ENCODE data around the gene MYH10.

MYH10 gene

DNA sequence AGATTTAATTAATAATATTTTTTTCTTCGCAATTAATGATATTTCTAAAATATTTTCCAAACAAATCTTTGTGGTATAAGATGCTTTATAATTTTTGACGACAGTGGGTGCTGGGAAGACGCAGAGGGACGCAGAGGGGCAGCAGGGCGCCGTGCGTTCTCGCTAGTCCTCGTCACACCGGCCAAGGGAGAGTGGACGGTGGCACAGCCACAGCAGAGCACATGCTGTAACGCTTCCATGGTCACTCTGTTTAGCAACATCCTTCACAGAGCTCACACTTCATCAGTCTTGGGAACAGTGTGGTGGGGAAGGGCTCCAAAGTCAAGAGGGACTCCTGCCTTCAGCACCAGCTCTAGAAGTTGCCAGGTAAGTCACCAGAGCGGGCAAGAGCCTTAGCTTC lies 134.4 kb downstream of the MYH10 start:
- H3K36me3 ChIP-seq (ENCODE audit: control insufficient read depth, insufficient read depth, low read length) = peaks cover 98% of the 10 kb centered on the region
- H3K27ac ChIP-seq (ENCODE audit: low read depth, low read length, severe bottlenecking) = no peak overlapping the region
- WGBS, 2 experiments (ENCODE audit: insufficient coverage in 2 of 2) = 89 to 91% methylated on average over 9 to 11 of the region's 13 CpGs
- no peaks in the 10 kb centered on the region for H3K9me3 ChIP-seq (ENCODE audit: control insufficient read depth, low read length)
- no peak overlapping the region for H3K4me3 ChIP-seq (ENCODE audit: extremely low read depth, insufficient read depth, low read length, poor library complexity, severe bottlenecking)
- H3K4me1 ChIP-seq (ENCODE audit: control insufficient read depth, insufficient read depth, low read length, poor library complexity, severe bottlenecking) = no peaks in the 10 kb centered on the region

DNA sequence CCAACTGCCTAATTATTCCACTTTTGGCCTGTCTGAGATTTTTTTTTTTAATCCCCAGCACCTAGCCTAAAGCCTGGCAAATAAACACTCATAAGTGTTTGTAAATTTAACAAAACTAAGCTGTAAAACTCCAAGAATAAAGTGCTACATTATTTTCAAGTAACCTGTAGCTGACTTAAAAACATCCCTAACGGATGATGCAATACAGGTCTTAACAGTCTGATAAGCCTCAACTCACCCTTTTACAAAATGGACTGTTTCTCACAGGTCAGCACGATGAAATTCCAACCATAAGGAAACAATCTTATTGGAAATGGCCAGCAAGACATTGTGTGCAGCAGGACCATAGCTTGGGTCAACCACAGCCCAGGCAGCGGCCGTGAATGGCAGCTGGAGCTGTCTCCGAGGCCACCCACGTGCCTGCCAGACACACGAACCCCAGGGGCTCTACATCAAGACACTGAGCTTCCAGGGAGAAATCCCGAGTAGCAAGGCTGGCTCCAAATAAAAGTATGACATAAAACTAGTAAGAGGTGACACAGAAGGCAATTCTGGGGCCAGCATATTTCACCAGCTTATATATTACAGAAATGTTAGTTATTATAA lies 135.9 kb downstream of the MYH10 start:
- 95 to 98% methylated on average over 7 of the region's 8 CpGs for WGBS, 2 experiments (ENCODE audit: insufficient coverage in 2 of 2)
- Histone ChIP-seq H3K4me3 (ENCODE audit: extremely low read depth, insufficient read depth, low read length, poor library complexity, severe bottlenecking) (no peak overlapping the region), H3K36me3 (ENCODE audit: control insufficient read depth, insufficient read depth, low read length) (peaks cover 98% of the 10 kb centered on the region), H3K9me3 (ENCODE audit: control insufficient read depth, low read length) (no peaks in the 10 kb centered on the region), H3K4me1 (ENCODE audit: control insufficient read depth, insufficient read depth, low read length, poor library complexity, severe bottlenecking) (no peaks in the 10 kb centered on the region), H3K27ac (ENCODE audit: low read depth, low read length, severe bottlenecking) (peak overlapping the region; percentile 23)

DNA sequence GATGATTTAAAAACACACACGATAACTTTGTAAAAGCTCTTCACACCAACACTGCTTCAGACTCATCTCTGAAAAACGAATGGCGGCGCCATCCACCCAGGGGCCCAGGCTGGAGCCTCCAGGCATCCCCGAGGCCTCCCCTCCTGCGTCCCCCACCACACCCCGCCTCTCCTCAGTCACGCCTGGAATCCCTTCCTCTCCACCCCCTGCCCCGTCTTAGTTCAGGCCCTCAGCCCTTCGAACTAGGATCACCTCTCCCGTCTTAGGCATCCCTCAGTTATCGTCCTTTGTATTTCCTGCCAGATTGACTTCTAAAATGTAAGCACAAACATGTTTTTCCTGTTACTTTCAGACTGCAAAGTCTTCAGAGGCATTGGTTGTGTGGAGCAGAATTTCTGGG lies 136.5 kb downstream of the MYH10 start:
- Histone ChIP-seq H3K27ac (ENCODE audit: low read depth, low read length, severe bottlenecking) (peak overlapping the region; percentile 4), H3K9me3 (ENCODE audit: control insufficient read depth, low read length) (no peaks in the 10 kb centered on the region), H3K4me3 (ENCODE audit: extremely low read depth, insufficient read depth, low read length, poor library complexity, severe bottlenecking) (no peak overlapping the region), H3K4me1 (ENCODE audit: control insufficient read depth, insufficient read depth, low read length, poor library complexity, severe bottlenecking) (peaks cover 3% of the 10 kb centered on the region), H3K36me3 (ENCODE audit: control insufficient read depth, insufficient read depth, low read length) (peaks cover 98% of the 10 kb centered on the region)
- WGBS, 2 experiments (ENCODE audit: insufficient coverage in 2 of 2) = 88 to 92% methylated on average over 9 to 10 of the region's 12 CpGs

DNA sequence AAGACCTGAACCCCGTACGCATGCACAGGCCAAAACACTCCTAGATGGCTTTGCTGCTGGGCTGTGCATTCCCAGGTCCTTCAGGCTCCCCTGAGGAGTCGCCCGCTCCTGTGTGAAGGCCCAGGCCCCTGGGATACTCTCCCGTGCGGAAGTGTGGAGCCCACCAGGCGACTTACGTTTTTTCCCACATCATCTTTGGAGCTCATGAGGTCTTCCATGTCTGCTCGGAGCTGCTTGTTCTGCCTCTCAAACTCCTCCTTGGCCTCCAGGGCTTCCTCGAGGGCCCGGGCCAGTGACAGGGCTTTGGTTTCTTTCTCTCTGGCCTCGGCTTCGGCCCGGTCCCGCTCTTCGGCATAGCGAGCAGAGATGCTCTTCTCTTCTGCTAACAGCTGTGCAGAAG lies 138.4 kb downstream of the MYH10 start:
- Histone ChIP-seq H3K4me3 (ENCODE audit: extremely low read depth, insufficient read depth, low read length, poor library complexity, severe bottlenecking) (no peak overlapping the region), H3K4me1 (ENCODE audit: control insufficient read depth, insufficient read depth, low read length, poor library complexity, severe bottlenecking) (peaks cover 4% of the 10 kb centered on the region), H3K36me3 (ENCODE audit: control insufficient read depth, insufficient read depth, low read length) (peaks cover 100% of the 10 kb centered on the region), H3K27ac (ENCODE audit: low read depth, low read length, severe bottlenecking) (peak overlapping the region; percentile 49), H3K9me3 (ENCODE audit: control insufficient read depth, low read length) (no peaks in the 10 kb centered on the region)
- 95 to 96% methylated on average over 12 to 16 of the region's 17 CpGs for WGBS, 2 experiments (ENCODE audit: insufficient coverage in 2 of 2)

DNA sequence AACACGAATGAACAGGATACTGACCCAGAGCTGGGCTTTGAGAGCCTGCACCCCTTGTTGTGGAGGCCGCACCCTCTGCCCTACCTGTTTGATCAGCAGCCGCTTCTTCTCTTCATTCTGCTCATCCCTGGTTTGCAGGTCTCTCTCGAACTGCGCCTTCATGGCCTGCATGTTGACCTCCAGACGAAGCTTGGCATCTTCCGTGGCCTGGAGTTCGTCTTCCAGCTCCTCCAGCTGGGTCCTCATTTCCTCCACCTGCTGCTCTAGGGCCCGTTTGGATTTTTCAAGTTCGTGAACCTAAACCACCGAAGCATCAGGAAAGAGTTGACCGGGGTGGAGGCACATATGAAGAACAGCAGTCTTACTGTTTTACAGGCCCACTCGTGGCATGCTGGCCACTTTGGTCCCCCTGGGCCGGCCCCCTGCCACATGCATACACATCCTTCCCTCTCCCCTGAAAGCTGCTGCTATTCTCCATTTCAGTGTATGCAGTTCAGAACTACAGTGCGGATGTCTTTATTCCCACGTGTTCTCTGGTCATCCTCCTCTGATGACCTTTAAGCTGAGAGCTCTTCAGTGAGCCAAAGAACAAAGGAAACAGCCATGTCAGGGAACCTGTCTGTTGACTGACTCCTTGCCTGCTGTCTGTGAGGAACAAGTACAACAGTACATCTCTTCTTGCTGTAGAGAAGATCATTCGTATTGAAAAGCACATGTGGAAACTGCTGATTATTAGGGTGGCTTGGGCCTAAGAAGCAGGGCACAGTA lies 140.1 kb downstream of the MYH10 start:
- Histone ChIP-seq H3K9me3 (ENCODE audit: control insufficient read depth, low read length) (peaks cover 3% of the 10 kb centered on the region), H3K36me3 (ENCODE audit: control insufficient read depth, insufficient read depth, low read length) (peaks cover 100% of the 10 kb centered on the region), H3K4me1 (ENCODE audit: control insufficient read depth, insufficient read depth, low read length, poor library complexity, severe bottlenecking) (peaks cover 4% of the 10 kb centered on the region), H3K4me3 (ENCODE audit: extremely low read depth, insufficient read depth, low read length, poor library complexity, severe bottlenecking) (no peak overlapping the region), H3K27ac (ENCODE audit: low read depth, low read length, severe bottlenecking) (no peak overlapping the region)
- WGBS, 2 experiments (ENCODE audit: insufficient coverage in 2 of 2) = 96 to 97% methylated on average over 16 to 17 of the region's 17 CpGs

DNA sequence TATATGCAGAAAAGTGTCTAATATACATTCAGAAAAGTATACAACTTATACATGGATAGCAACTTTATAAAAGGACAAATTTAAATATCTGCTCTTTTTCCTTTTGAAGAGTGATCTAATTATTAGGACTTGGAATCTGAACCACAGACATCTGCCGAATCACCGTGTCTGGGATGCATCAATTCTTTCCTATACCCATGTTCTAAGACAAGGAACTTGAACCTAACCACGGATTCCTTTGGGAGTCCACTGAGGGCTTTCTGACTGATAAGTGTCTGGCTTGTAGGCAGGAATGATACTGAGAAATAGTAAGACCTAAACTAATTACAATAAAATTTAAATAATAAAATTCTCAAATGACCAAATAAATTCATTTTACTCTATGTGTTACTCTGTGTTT lies 140.7 kb downstream of the MYH10 start:
- Histone ChIP-seq H3K9me3 (ENCODE audit: control insufficient read depth, low read length) (peaks cover 3% of the 10 kb centered on the region), H3K27ac (ENCODE audit: low read depth, low read length, severe bottlenecking) (no peak overlapping the region), H3K4me3 (ENCODE audit: extremely low read depth, insufficient read depth, low read length, poor library complexity, severe bottlenecking) (no peak overlapping the region), H3K36me3 (ENCODE audit: control insufficient read depth, insufficient read depth, low read length) (peaks cover 97% of the 10 kb centered on the region), H3K4me1 (ENCODE audit: control insufficient read depth, insufficient read depth, low read length, poor library complexity, severe bottlenecking) (peaks cover 4% of the 10 kb centered on the region)
- WGBS, 2 experiments (ENCODE audit: insufficient coverage in 2 of 2) = 100% methylated on average over 2 of the region's 3 CpGs; no CpG with 5 or more reads in 1 of the 2 experiments

DNA sequence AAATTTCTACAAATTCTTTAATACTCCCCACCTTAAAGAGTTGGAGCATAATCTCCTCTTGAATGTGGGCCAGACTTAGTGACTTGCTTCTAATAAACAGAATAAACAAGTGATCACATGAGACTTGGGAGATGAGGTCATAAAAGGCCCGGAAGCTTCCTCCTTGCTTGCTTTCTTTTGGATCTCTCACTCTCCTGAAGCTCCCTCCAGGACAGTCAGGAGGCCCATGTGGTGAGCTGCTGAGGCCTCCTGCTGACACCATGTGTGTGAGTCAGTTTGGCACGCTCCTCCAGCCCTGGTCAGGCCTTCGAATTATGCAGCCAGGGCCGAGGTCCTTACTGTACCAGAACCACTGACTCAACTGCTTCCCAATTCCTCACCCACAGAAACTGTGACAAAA lies 141.6 kb downstream of the MYH10 start:
- H3K4me1 ChIP-seq (ENCODE audit: control insufficient read depth, insufficient read depth, low read length, poor library complexity, severe bottlenecking) = peaks cover 4% of the 10 kb centered on the region
- H3K9me3 ChIP-seq (ENCODE audit: control insufficient read depth, low read length) = peaks cover 7% of the 10 kb centered on the region
- WGBS, 2 experiments (ENCODE audit: insufficient coverage in 2 of 2) = 86 to 95% methylated on average over 3 of the region's 4 CpGs
- H3K27ac ChIP-seq (ENCODE audit: low read depth, low read length, severe bottlenecking) = peak overlapping the region; percentile 41
- peaks cover 97% of the 10 kb centered on the region for H3K36me3 ChIP-seq (ENCODE audit: control insufficient read depth, insufficient read depth, low read length)
- no peak overlapping the region for H3K4me3 ChIP-seq (ENCODE audit: extremely low read depth, insufficient read depth, low read length, poor library complexity, severe bottlenecking)

DNA sequence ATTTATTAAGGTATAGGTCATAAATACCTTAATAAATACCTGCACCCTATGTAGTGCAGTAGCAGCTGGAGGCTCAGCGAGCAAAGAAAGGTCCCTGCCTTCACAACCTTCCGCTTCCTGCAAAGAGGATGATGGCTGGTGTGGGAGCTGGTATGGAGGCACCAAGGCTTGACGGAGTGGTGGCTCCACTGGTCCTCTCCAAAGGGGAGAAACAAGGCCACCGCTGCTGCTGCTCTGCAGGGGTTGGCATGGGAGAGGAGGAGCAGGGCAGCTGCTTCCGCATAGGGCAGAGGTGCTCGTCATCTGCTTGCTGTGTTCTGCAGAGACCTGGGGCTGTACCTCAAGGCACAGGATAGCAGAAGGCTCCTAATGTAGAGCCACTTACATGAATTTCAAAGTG lies 142.0 kb downstream of the MYH10 start:
- Histone ChIP-seq H3K27ac (ENCODE audit: low read depth, low read length, severe bottlenecking) (no peak overlapping the region), H3K4me1 (ENCODE audit: control insufficient read depth, insufficient read depth, low read length, poor library complexity, severe bottlenecking) (peaks cover 4% of the 10 kb centered on the region), H3K9me3 (ENCODE audit: control insufficient read depth, low read length) (peaks cover 7% of the 10 kb centered on the region), H3K36me3 (ENCODE audit: control insufficient read depth, insufficient read depth, low read length) (peaks cover 97% of the 10 kb centered on the region), H3K4me3 (ENCODE audit: extremely low read depth, insufficient read depth, low read length, poor library complexity, severe bottlenecking) (no peak overlapping the region)
- WGBS, 2 experiments (ENCODE audit: insufficient coverage in 2 of 2) = 100% methylated on average over 4 of the region's 6 CpGs; no CpG with 5 or more reads in 1 of the 2 experiments

DNA sequence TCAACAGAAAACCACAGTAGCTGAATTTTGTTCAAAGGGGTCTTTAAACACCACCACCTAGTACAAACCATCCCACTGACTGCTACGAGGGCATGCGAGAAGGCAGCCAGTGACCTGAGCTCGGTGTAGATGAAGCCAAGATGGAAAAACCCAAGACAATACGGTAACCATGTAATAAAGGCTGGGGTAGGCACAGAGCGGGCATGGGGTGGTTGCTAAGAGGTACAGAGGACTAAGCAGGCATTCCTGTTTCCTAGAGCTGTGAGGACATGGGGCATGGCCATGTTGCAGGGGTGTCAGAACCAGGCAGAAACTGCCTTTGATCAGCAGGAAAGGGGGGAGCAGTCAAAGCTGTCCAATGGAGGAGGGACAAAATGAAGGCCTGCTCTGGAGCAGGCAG lies 142.8 kb downstream of the MYH10 start:
- H3K9me3 ChIP-seq (ENCODE audit: control insufficient read depth, low read length) = peaks cover 7% of the 10 kb centered on the region
- peaks cover 4% of the 10 kb centered on the region for H3K4me1 ChIP-seq (ENCODE audit: control insufficient read depth, insufficient read depth, low read length, poor library complexity, severe bottlenecking)
- no peak overlapping the region for H3K4me3 ChIP-seq (ENCODE audit: extremely low read depth, insufficient read depth, low read length, poor library complexity, severe bottlenecking)
- H3K27ac ChIP-seq (ENCODE audit: low read depth, low read length, severe bottlenecking) = no peak overlapping the region
- 88 to 92% methylated on average over 3 to 4 of the region's 5 CpGs for WGBS, 2 experiments (ENCODE audit: insufficient coverage in 2 of 2)
- H3K36me3 ChIP-seq (ENCODE audit: control insufficient read depth, insufficient read depth, low read length) = peaks cover 97% of the 10 kb centered on the region

DNA sequence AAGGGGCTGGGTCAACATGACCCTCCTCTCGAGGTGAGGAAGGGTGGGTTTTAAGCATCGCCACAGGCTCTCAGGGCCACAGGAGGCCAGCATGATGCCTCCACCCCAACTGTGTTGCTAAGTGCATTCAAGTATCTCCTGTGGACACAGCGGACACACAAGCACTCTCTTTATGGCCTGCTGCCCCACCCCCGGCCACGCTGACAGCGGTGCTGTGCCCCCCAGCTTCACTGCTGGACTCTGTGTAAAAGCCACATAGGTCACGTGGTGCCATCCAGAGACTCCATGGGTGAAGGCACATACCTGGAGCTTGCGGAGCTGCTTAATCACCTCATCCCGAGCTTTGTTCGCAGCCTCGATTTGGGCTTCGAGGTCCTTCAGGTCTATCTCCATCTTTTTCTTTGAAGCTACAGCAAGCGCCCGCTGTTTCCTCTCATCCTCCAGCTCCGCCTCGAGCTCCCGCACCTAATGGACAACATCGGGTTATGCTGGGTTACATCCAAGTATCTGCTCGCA lies 143.3 kb downstream of the MYH10 start:
- Histone ChIP-seq H3K9me3 (ENCODE audit: control insufficient read depth, low read length) (peaks cover 7% of the 10 kb centered on the region), H3K36me3 (ENCODE audit: control insufficient read depth, insufficient read depth, low read length) (peaks cover 97% of the 10 kb centered on the region), H3K4me1 (ENCODE audit: control insufficient read depth, insufficient read depth, low read length, poor library complexity, severe bottlenecking) (peaks cover 4% of the 10 kb centered on the region), H3K4me3 (ENCODE audit: extremely low read depth, insufficient read depth, low read length, poor library complexity, severe bottlenecking) (no peak overlapping the region), H3K27ac (ENCODE audit: low read depth, low read length, severe bottlenecking) (no peak overlapping the region)
- 87 to 89% methylated on average over 14 to 18 of the region's 19 CpGs for WGBS, 2 experiments (ENCODE audit: insufficient coverage in 2 of 2)

DNA sequence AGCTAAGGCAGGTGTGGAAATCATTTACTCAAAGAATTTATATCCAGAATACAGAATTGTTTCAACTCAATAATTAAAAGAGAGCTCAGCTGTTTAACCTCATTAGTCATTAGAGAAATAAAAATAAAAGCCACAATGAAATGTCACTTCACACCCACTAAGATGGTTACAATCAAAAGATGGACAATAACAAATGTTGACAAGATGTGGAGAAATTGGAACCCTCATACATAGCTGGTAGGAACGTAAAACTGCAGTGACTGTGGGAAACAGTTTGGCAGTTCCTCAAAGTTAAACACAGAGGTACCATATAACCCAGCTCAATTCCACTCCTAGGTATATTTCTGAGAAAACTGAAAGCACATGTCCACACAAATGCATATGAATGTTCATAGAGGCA lies 145.0 kb downstream of the MYH10 start:
- Histone ChIP-seq H3K4me3 (ENCODE audit: extremely low read depth, insufficient read depth, low read length, poor library complexity, severe bottlenecking) (no peak overlapping the region), H3K36me3 (ENCODE audit: control insufficient read depth, insufficient read depth, low read length) (peaks cover 97% of the 10 kb centered on the region), H3K4me1 (ENCODE audit: control insufficient read depth, insufficient read depth, low read length, poor library complexity, severe bottlenecking) (peaks cover 9% of the 10 kb centered on the region), H3K27ac (ENCODE audit: low read depth, low read length, severe bottlenecking) (no peak overlapping the region), H3K9me3 (ENCODE audit: control insufficient read depth, low read length) (peaks cover 7% of the 10 kb centered on the region)
- 100% methylated on average over 1 of the region's 1 CpG; no CpG with 5 or more reads in 1 of the 2 experiments for WGBS, 2 experiments (ENCODE audit: insufficient coverage in 2 of 2)
